ENCODE measurements around the gene CADM1.

DNA sequence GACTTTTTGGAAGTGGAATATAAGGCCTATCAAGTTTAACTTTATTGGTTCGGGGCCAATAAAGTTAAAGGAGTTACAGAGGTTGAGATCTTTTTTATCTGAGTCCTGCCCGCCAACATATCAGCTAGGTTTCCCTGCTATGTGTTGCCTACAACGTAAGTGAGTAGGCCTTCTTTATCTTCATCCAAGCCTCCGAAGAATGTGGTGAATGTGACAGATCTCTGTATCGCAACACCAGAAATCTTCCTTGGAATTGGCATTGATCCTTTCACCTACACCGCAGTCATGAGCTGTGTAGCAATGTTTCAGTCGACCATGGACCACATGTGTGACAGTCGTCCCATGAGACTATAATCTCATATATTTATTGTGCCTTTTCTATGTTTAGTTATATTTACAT, 37.3 kb upstream of the CADM1 start:
- no peak for TF ChIP-seq CTCF (IDR thresholded peaks at IDR 0.05)
- TF ChIP-seq POLR2A (IDR thresholded peaks at IDR 0.05) = no peak

All from heart left ventricle (tissue), 13 donors.